Panc1 (cell line): ENCODE measurements around the gene NKAIN2. TPM values are rescaled to one million over a fixed set of nuclear protein-coding genes. Genes with fewer than 3 reads are reported as not detected.

ENCODE experiments used
- ATAC-seq: fragments of 200-7000 bp; cut with Tn5 transposase; 2 replicates; pipeline ENCODE4 v1.9.1; 2020; ENCODE audit warnings: mild to moderate bottlenecking, moderate library complexity
- BruUV-seq: library from RNA; stranded (reverse); fragments of 400-500 nt; replicated peaks from 2 replicates; lab custom pipeline; 2021; lab: Mats Ljungman, UMichigan
- CTCF ChIA-PET: fragments of 300-600 bp; sonication (Branson Sonifier 250); formaldehyde crosslinking; loops from one replicate; lab custom pipeline; 2022; ENCODE audit warnings: antibody characterized with exemption; lab: Charles Lee
- POLR2A ChIA-PET: fragments of 300-600 bp; sonication (Branson Sonifier 250); formaldehyde crosslinking; loops from one replicate; lab custom pipeline; 2022; ENCODE audit warnings: antibody characterized with exemption; lab: Charles Lee
- DNase-seq: peaks from one replicate; pipeline ENCODE4 v3.0.0-alpha.2; 2010; ENCODE audit warnings: low read depth, low spot score
- H3K27ac ChIP-seq: 2 replicates; pipeline ENCODE4 v1.5.1; 2011; ENCODE audit warnings: mild to moderate bottlenecking, low read length, inconsistent platforms
- H3K27me3 ChIP-seq: fragments of 200-500 bp; sonication (Bioruptor generic); 2 replicates; pipeline ENCODE4 v1.6.0; 2014; ENCODE audit warnings: low read length, inconsistent platforms; ENCODE audit not compliant: control insufficient read depth, insufficient read depth
- H3K36me3 ChIP-seq: fragments of 200-500 bp; sonication (Bioruptor generic); 2 replicates; pipeline ENCODE4 v1.5.1; 2014; ENCODE audit warnings: inconsistent platforms, mild to moderate bottlenecking, low read length, moderate library complexity; ENCODE audit not compliant: control insufficient read depth, insufficient read depth
- H3K4me1 ChIP-seq: 2 replicates; pipeline ENCODE4 v1.5.1; 2011; ENCODE audit warnings: inconsistent platforms, mild to moderate bottlenecking, low read length, moderate library complexity; ENCODE audit not compliant: control insufficient read depth, insufficient read depth
- H3K4me3 ChIP-seq, 2 experiments: 2 replicates each; pipeline ENCODE4 v1.5.1; 2011 to 2012; ENCODE audit warnings: low read depth in 2 of 2, low read length in 2 of 2, mild to moderate bottlenecking in 2 of 2, inconsistent platforms in 1 of 2, moderate library complexity in 1 of 2
- H3K9me3 ChIP-seq: fragments of 200-500 bp; sonication (Bioruptor generic); 2 replicates; pipeline ENCODE4 v1.5.1; 2014; ENCODE audit warnings: low read depth, mild to moderate bottlenecking, inconsistent platforms, low read length, moderate library complexity; ENCODE audit not compliant: control insufficient read depth, insufficient read depth
- POLR2AphosphoS5 ChIP-seq: IDR thresholded peaks from 2 replicates; pipeline ENCODE4 v1.6.1; 2012; ENCODE audit warnings: mild to moderate bottlenecking, low read depth, low read length, moderate library complexity
- SIN3A ChIP-seq: IDR thresholded peaks from 2 replicates; pipeline ENCODE4 v1.6.1; 2012; ENCODE audit warnings: low read depth, mild to moderate bottlenecking, low read length, moderate library complexity, borderline replicate concordance; ENCODE audit not compliant: insufficient read depth
- TCF7L2 ChIP-seq: IDR thresholded peaks from 2 replicates; pipeline ENCODE4 v1.6.1; 2011; ENCODE audit warnings: mild to moderate bottlenecking, low read depth, low read length, inconsistent platforms
- in situ Hi-C: cut with HindIII; loops from 2 replicates; pipeline ENCODE4 v1.10.0; 2016; ENCODE audit warnings: low sequenced_read_pairs, low pct_unique_long_range_greater_than_20kb
- intact Hi-C: fragments of 100-400 bp; cut with micrococcal nuclease; formaldehyde crosslinking; loops from one replicate; pipeline ENCODE4 v1.10.0; 2022; ENCODE audit not compliant: unreplicated experiment
- total RNA-seq: library from RNA; stranded (reverse); gene quantifications from one replicate; pipeline ENCODE4 v1.2.1, GENCODE V29; 2021; ENCODE audit not compliant: unreplicated experiment
- TF ChIP-seq, protein P1 (sequence below): fragments of 450-650 bp; IDR thresholded peaks from 2 replicates; pipeline ENCODE4 v1.5.1; 2017; ENCODE audit warnings: mild to moderate bottlenecking
- TF ChIP-seq, protein P2 (sequence below), 2 experiments: IDR thresholded peaks; 2 replicates each; pipeline ENCODE4 v1.6.1; 2011 to 2012; ENCODE audit warnings: low read depth in 2 of 2, control low read depth in 1 of 2, low read length in 1 of 2, mild to moderate bottlenecking in 1 of 2, moderate library complexity in 1 of 2; ENCODE audit not compliant: insufficient read depth in 1 of 2

Gene NKAIN2
- total RNA-seq, 1 experiment from 2014 or later = 2.6 TPM

DNA sequence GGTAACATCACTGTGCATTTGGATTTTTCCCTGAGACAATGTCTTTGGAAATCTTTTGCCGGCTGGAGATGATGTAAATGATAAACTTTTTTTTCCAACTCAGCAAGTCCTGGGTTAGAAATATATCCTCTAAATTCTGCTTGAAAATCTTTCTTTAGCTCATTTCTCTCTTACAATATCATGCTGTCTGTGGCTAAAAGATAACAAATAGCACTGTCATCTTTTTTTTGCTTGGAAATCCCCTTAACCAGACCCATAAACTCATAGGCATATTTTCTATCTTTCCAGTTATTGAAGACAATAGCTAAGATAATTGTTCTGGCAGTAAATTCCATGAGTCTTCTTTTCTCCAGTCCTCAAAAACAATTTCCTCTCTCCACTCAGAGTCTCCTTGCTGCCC lies 481.5 kb downstream of the NKAIN2 start:
- no TSS peak for BruUV-seq
- no peak for DNase-seq
- in situ Hi-C loops (no loop called here), intact Hi-C loops (no loop called here)
- no peak overlapping the region for H3K4me3 ChIP-seq
- TF ChIP-seq POLR2AphosphoS5 (no peak), SIN3A (no peak), TCF7L2 (no peak)
- TF ChIP-seq, protein P1, sequence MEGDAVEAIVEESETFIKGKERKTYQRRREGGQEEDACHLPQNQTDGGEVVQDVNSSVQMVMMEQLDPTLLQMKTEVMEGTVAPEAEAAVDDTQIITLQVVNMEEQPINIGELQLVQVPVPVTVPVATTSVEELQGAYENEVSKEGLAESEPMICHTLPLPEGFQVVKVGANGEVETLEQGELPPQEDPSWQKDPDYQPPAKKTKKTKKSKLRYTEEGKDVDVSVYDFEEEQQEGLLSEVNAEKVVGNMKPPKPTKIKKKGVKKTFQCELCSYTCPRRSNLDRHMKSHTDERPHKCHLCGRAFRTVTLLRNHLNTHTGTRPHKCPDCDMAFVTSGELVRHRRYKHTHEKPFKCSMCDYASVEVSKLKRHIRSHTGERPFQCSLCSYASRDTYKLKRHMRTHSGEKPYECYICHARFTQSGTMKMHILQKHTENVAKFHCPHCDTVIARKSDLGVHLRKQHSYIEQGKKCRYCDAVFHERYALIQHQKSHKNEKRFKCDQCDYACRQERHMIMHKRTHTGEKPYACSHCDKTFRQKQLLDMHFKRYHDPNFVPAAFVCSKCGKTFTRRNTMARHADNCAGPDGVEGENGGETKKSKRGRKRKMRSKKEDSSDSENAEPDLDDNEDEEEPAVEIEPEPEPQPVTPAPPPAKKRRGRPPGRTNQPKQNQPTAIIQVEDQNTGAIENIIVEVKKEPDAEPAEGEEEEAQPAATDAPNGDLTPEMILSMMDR = no peak
- TF ChIP-seq, protein P2, sequence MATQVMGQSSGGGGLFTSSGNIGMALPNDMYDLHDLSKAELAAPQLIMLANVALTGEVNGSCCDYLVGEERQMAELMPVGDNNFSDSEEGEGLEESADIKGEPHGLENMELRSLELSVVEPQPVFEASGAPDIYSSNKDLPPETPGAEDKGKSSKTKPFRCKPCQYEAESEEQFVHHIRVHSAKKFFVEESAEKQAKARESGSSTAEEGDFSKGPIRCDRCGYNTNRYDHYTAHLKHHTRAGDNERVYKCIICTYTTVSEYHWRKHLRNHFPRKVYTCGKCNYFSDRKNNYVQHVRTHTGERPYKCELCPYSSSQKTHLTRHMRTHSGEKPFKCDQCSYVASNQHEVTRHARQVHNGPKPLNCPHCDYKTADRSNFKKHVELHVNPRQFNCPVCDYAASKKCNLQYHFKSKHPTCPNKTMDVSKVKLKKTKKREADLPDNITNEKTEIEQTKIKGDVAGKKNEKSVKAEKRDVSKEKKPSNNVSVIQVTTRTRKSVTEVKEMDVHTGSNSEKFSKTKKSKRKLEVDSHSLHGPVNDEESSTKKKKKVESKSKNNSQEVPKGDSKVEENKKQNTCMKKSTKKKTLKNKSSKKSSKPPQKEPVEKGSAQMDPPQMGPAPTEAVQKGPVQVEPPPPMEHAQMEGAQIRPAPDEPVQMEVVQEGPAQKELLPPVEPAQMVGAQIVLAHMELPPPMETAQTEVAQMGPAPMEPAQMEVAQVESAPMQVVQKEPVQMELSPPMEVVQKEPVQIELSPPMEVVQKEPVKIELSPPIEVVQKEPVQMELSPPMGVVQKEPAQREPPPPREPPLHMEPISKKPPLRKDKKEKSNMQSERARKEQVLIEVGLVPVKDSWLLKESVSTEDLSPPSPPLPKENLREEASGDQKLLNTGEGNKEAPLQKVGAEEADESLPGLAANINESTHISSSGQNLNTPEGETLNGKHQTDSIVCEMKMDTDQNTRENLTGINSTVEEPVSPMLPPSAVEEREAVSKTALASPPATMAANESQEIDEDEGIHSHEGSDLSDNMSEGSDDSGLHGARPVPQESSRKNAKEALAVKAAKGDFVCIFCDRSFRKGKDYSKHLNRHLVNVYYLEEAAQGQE (IDR thresholded peaks at IDR 0.05; ENCODE audit: insufficient read depth in 1 of 2, low read depth in 2 of 2, low read length in 1 of 2) = no peak
- H3K27ac ChIP-seq = no peak overlapping the region
- H3K4me1 ChIP-seq = no peaks in the 10 kb centered on the region
- ATAC-seq = no peak
- H3K27me3 ChIP-seq = no peaks in the 10 kb centered on the region
- POLR2A ChIA-PET = no interaction called here
- no peaks in the 10 kb centered on the region for H3K36me3 ChIP-seq
- CTCF ChIA-PET = no interaction called here
- H3K9me3 ChIP-seq = no peaks in the 10 kb centered on the region; the same call in 1 of the 2 replicates

DNA sequence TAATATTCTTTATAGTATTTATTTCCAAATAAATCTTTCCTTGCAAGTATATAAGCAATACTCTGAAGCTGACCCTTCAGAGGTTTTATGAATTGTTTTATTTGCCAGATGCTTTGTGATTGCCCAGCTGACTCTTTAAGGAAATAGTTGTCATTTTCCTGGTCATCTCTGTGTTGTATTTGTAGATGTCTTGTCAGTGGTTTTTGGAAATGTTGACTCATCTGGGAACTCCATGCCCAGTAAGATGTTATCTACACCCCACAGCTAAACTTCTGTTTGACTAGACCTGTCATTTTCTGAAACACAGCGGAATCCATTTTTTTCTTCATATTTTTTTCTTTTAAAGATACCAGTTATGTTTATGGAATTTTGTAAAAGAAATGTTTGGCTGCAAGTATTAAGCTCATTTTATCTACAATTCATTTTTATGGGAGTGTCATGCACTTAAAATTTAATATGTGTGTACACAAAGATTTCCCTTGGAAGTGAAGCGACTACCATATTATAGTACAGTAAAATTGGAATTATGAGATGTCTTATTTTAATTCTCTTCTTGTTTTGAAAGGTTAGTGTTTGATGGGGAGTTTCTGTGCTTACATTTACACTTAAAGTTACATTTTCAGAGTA lies 491.0 kb downstream of the NKAIN2 start:
- CTCF ChIA-PET = no interaction called here
- H3K4me1 ChIP-seq = no peaks in the 10 kb centered on the region; the same call in 1 of the 2 replicates
- H3K27ac ChIP-seq = no peak overlapping the region; the same call in 1 of the 2 replicates
- ATAC-seq (no peak), DNase-seq (no peak)
- no peaks in the 10 kb centered on the region; the same call in 1 of the 2 replicates for H3K36me3 ChIP-seq
- intact Hi-C loops (no loop called here), in situ Hi-C loops (no loop called here)
- no TSS peak for BruUV-seq
- H3K4me3 ChIP-seq = no peak overlapping the region
- no peaks in the 10 kb centered on the region for H3K27me3 ChIP-seq
- TF ChIP-seq, protein P1 = no peak
- TF ChIP-seq, protein P2 (IDR thresholded peaks at IDR 0.05; ENCODE audit: insufficient read depth in 1 of 2, low read depth in 2 of 2, low read length in 1 of 2) = no peak
- TF ChIP-seq SIN3A = no peak
- no peak for TF ChIP-seq POLR2AphosphoS5
- no peak for TF ChIP-seq TCF7L2
- 0 out of 2 replicates have a peak, but pooled peaks cover under 1% of the 10 kb centered on the region for H3K9me3 ChIP-seq
- POLR2A ChIA-PET = no interaction called here
